GM12801 (cell line): Measurements from ENCODE around the gene REXO4.

ENCODE experiments used
- TF ChIP-seq, protein P1 (sequence below): IDR thresholded peaks from one replicate; pipeline ENCODE4 v1.5.1; 2011; ENCODE audit warnings: control low read depth; ENCODE audit not compliant: insufficient read length; ENCODE audit errors: extremely low read depth

REXO4 gene

DNA sequence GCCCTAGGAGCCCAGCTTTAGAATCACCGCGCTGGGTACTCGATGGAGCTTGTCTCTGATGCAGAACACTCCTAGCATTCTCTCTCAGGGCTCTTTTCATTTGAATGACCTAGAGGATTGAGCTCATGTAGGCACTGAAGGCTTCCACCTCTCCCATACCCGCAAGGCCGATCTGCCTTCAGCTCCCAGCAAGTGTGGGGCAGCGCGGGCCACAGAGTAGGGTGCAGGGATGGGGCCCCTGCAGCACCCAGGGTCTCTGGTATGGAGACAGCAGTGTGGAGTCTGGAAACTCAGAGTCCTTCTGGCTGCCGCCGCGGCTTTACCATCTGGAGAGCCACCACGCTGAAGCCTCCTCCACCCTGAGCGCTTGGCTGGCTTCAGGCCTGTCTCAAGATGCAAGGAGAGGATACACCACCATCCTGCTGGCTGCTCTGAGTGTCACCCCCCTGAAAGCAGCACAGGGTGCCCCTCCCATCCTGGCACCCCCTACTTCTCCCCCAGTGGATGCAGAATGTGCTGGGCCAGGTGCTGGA is 28.7 kb downstream of the REXO4 start:
- TF ChIP-seq, protein P1, sequence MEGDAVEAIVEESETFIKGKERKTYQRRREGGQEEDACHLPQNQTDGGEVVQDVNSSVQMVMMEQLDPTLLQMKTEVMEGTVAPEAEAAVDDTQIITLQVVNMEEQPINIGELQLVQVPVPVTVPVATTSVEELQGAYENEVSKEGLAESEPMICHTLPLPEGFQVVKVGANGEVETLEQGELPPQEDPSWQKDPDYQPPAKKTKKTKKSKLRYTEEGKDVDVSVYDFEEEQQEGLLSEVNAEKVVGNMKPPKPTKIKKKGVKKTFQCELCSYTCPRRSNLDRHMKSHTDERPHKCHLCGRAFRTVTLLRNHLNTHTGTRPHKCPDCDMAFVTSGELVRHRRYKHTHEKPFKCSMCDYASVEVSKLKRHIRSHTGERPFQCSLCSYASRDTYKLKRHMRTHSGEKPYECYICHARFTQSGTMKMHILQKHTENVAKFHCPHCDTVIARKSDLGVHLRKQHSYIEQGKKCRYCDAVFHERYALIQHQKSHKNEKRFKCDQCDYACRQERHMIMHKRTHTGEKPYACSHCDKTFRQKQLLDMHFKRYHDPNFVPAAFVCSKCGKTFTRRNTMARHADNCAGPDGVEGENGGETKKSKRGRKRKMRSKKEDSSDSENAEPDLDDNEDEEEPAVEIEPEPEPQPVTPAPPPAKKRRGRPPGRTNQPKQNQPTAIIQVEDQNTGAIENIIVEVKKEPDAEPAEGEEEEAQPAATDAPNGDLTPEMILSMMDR = no peak

GRCh38 chr9:133387680-133388079 is 30.1 kb downstream of the REXO4 start:
- TF ChIP-seq, protein P1 = no peak

DNA sequence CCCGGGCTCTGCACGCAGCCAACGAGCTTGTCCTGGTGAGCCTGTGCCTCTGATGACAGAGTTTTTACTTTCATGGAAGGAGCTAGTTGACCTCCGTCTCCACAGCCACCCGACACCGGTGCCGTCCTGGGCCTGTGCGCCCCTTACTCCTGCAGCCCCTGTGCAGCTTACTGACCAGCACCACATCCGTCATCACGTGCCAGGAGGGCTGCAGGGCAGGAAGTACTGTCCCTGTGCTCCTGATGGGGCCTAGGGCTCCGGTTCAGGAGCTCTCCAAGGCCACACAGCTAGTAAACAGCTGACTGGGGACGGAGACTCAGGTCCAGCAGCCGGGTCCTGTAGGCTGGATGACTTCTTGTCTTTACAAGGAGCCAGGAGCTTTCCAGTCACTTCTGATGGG is 31.5 kb downstream of the REXO4 start:
- TF ChIP-seq, protein P1 = no peak

- TF ChIP-seq, protein P1 = no peak
Measured at GRCh38 chr9:133385452-133385851, 32.4 kb downstream of the REXO4 start.

- TF ChIP-seq, protein P1 = no peak
Measured at GRCh38 chr9:133384736-133385321, 33.0 kb downstream of the REXO4 start.

- TF ChIP-seq, protein P1 = no peak
Measured at GRCh38 chr9:133383438-133383837, 34.4 kb downstream of the REXO4 start.

- TF ChIP-seq, protein P1 = no peak
Measured at GRCh38 chr9:133382507-133383141, 35.2 kb downstream of the REXO4 start.
